ENCODE data around the gene GHRH.

Gene GHRH

GRCh38 chr20:37261714-37262113 lies at the start of gene GHRH:
Gene GHRH (minus strand): TSS chr20:37261814. CDS start chr20:37256889, 4,925 bp downstream.
- TF ChIP-seq CTCF (IDR thresholded peaks at IDR 0.05; ENCODE audit: low read depth, low read length) (no peak), MYC (IDR thresholded peaks at IDR 0.05; ENCODE audit: low read depth, low read length) (no peak), POLR2A (IDR thresholded peaks at IDR 0.05; ENCODE audit: extremely low read depth, insufficient read length) (no peak), MAX (IDR thresholded peaks at IDR 0.05; ENCODE audit: low read depth, low read length) (no peak)
- DNase-seq (ENCODE audit: low read depth) = no peak
- no peak within 1 kb of the TSS for H3K4me3 ChIP-seq (ENCODE audit: low read depth, low read length)

DNA sequence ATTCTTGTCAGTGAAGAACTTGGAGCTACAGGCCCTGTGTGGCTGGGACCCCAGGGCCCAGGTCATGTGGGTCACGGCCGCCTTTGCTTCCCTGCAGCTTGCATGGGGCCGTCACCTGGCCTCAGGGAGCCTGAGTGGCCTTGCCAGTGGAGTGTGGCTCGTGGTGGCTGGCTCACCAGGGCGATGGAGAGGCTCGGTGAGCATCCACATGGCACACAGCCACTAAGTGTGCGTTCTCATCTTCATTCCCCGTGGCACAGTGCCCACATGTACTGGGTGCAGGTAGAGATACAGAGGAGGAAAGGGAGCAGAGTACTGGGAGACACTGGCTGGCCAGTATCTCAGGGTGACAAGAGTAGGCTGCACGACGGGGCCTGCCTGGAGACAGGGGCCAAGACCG lies 49.3 kb upstream of the GHRH start:
- DNase-seq (ENCODE audit: low read depth) = no peak
- no peak overlapping the region for H3K4me3 ChIP-seq (ENCODE audit: low read depth, low read length)
- TF ChIP-seq CTCF (IDR thresholded peaks at IDR 0.05; ENCODE audit: low read depth, low read length) = no peak

GRCh38 chr20:37309936-37310590 lies 48.4 kb upstream of the GHRH start:
- TF ChIP-seq CTCF (IDR thresholded peaks at IDR 0.05; ENCODE audit: low read depth, low read length) (no peak), MYC (IDR thresholded peaks at IDR 0.05; ENCODE audit: low read depth, low read length) (no peak), POLR2A (IDR thresholded peaks at IDR 0.05; ENCODE audit: extremely low read depth, insufficient read length) (no peak), MAX (IDR thresholded peaks at IDR 0.05; ENCODE audit: low read depth, low read length) (no peak)
- no peak for DNase-seq (ENCODE audit: low read depth)

DNA sequence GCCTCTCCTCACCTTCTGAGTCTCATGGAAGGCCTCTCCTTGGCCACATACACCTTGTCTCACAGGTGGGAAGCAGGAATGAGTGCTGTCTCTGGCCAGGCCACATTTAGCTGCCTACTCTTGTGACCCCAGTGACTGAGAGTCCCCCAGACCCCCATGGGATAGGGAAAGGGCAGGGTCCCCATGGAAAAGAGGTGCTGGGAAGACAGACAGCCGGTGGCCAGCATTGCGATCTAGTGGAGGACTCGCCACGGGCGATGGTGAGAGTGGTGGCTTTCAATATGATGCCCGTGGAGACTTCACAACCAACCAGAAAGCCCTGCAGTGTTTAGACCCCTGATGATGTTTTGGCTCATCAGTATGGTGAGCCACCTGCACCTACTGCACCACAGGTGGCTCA lies 47.7 kb upstream of the GHRH start:
- H3K4me3 ChIP-seq (ENCODE audit: low read depth, low read length) = no peak overlapping the region
- TF ChIP-seq MAX (IDR thresholded peaks at IDR 0.05; ENCODE audit: low read depth, low read length) = no peak
- TF ChIP-seq MYC (IDR thresholded peaks at IDR 0.05; ENCODE audit: low read depth, low read length) = no peak
- TF ChIP-seq POLR2A (IDR thresholded peaks at IDR 0.05; ENCODE audit: extremely low read depth, insufficient read length) = no peak
- TF ChIP-seq CTCF (IDR thresholded peaks at IDR 0.05; ENCODE audit: low read depth, low read length) = no peak
- DNase-seq (ENCODE audit: low read depth) = no peak

More at GRCh38 chr20:37309936-37310590, 48.4 kb upstream of the GHRH start:
- H3K4me3 ChIP-seq (ENCODE audit: low read depth, low read length) = no peak overlapping the region

DNA sequence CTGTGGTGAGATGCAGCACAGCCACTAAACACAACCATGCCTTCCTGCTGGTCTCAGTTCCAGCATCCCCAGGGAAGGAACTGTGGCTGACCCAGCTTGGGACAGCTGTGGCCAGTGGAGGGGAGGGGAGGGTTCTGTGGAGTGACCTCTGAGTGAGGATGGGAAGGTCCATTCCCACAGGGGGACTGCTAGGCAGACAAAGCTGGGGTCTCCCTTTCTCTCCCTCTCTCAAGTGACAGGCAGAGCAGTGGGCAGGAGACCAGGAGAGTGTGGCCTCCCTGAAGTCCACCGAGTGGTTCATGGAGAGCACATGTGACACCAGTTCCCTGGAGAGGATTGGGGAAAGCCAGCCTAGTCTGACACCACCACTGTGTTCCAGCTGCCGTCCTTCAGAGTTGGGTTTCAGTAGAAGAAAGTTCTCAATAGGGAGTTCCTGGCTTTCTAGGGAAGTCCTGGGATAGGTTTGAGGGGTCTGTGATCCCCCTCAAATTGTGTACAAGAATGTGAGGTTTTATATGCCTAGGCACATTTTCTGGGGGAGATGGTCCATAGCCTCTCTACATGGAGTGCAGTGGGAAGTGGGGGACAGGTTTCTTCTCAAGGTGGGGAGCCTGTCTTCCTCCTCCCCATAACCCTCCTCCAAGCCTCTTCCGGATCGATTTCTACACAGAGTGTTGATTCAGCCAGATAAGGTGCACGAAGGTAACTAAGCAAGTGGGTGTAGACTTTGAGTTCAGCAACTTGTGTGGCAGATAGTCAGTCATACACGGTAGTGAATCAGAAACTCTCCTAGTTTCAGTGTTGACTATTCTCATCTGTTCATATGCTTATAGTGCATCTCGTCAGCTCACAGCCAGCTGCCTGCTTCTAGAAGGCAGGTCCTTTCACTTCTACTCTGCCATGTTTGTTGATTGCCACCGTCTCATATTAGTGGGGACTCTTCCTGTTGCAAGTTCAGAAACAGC lies 46.8 kb upstream of the GHRH start:
- H3K4me3 ChIP-seq (ENCODE audit: low read depth, low read length) = no peak overlapping the region
- DNase-seq (ENCODE audit: low read depth) = no peak
- TF ChIP-seq CTCF (IDR thresholded peaks at IDR 0.05; ENCODE audit: low read depth, low read length) (no peak), MYC (IDR thresholded peaks at IDR 0.05; ENCODE audit: low read depth, low read length) (no peak), POLR2A (IDR thresholded peaks at IDR 0.05; ENCODE audit: extremely low read depth, insufficient read length) (no peak), MAX (IDR thresholded peaks at IDR 0.05; ENCODE audit: low read depth, low read length) (no peak)
